ENCODE results near the gene ATG13.
"Not testable (repeated sequence)": the region's sequence is repeated elsewhere in the genome, so short reads cannot be mapped to it uniquely, and the experiment has no call there.

The ATG13 gene

GRCh38 chr11:46701078-46701654 lies 83.8 kb downstream of the ATG13 start:
- no peak for DNase-seq
- 1% methylated on average over 29 of the region's 29 CpGs for WGBS
- H2AK5ac ChIP-seq (ENCODE audit: low read length, severe bottlenecking), result no peak overlapping the region

DNA sequence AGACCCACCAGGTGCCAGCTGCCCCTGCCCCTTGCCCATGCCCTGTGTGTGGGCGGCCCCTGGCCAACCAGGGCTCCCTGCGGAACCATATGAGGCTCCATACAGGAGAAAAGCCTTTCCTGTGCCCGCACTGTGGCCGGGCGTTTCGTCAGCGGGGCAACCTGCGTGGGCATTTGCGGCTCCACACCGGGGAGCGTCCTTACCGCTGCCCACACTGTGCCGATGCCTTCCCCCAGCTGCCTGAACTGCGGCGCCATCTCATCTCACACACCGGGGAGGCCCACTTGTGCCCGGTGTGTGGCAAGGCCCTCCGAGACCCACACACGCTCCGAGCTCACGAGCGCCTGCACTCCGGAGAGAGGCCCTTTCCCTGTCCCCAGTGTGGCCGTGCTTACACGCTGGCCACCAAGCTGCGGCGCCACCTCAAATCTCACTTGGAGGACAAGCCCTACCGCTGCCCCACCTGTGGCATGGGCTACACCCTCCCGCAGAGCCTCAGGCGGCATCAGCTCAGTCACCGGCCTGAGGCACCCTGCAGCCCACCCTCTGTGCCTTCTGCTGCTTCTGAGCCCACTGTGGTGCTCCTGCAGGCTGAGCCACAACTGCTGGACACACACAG lies 87.8 kb downstream of the ATG13 start:
- H3K23ac ChIP-seq (ENCODE audit: low read length in 2 of 2), result no peak overlapping the region
- H4K91ac ChIP-seq (ENCODE audit: low read length), result no peak overlapping the region
- 98% methylated on average over 31 of the region's 31 CpGs for WGBS
- peaks cover 4% of the 10 kb centered on the region for H3K4me1 ChIP-seq (ENCODE audit: control insufficient read depth, insufficient read depth, low read depth, low read length)
- no peak overlapping the region for H3K4ac ChIP-seq (ENCODE audit: low read depth in 1 of 2, low read length in 2 of 2)
- no peak overlapping the region for H4K8ac ChIP-seq (ENCODE audit: low read length)
- no peak overlapping the region for H3K27ac ChIP-seq (ENCODE audit: low read length, poor library complexity, severe bottlenecking)
- no peak overlapping the region for H3K18ac ChIP-seq (ENCODE audit: low read depth in 1 of 2, low read length in 2 of 2)
- H2AFZ ChIP-seq (ENCODE audit: low read depth, low read length), result no peak overlapping the region
- H3K27me3 ChIP-seq (ENCODE audit: control insufficient read depth in 1 of 2, insufficient read depth in 1 of 2, low read length in 2 of 2), result no peaks in the 10 kb centered on the region
- no peak overlapping the region for H2BK12ac ChIP-seq (ENCODE audit: low read length in 2 of 2)
- H3K36me3 ChIP-seq (ENCODE audit: control insufficient read depth in 1 of 2, insufficient read depth in 2 of 2, low read depth in 1 of 2, low read length in 2 of 2), result peaks cover 52 to 56% of the 10 kb centered on the region in 2 experiments
- peaks cover 37% of the 10 kb centered on the region for H3K79me1 ChIP-seq (replicated peaks; ENCODE audit: low read length, poor library complexity, severe bottlenecking)
- H3K9me3 ChIP-seq (ENCODE audit: control insufficient read depth, low read length), result no peaks in the 10 kb centered on the region
- no peak overlapping the region for H2BK5ac ChIP-seq (ENCODE audit: low read depth, low read length, poor library complexity, severe bottlenecking)
- H2AK5ac ChIP-seq (ENCODE audit: low read length, severe bottlenecking), result no peak overlapping the region
- no peak overlapping the region for H3K4me2 ChIP-seq (ENCODE audit: low read length, poor library complexity, severe bottlenecking)
- H2BK120ac ChIP-seq (ENCODE audit: low read depth, low read length), result no peak overlapping the region
- H3K4me3 ChIP-seq (ENCODE audit: insufficient read depth in 1 of 2, low read depth in 1 of 2, low read length in 2 of 2), result no peak overlapping the region
- H3K9ac ChIP-seq (ENCODE audit: low read length), result no peak overlapping the region
- no peak for DNase-seq
- H3K14ac ChIP-seq (ENCODE audit: low read length in 2 of 2), result no peak overlapping the region
- no peak overlapping the region for H2BK15ac ChIP-seq (ENCODE audit: low read depth, poor library complexity, severe bottlenecking)

More at GRCh38 chr11:46701078-46701654, 83.8 kb downstream of the ATG13 start:
- Histone ChIP-seq H3K4me1 (ENCODE audit: control insufficient read depth, insufficient read depth, low read depth, low read length) (peaks cover 25% of the 10 kb centered on the region), H3K4me3 (ENCODE audit: insufficient read depth in 1 of 2, low read depth in 1 of 2, low read length in 2 of 2) (peak overlapping the region; percentile 78 to 100), H3K4ac (ENCODE audit: low read depth in 1 of 2, low read length in 2 of 2) (peak overlapping the region; percentile 44 to 67), H2BK5ac (ENCODE audit: low read depth, low read length, poor library complexity, severe bottlenecking) (no peak overlapping the region), H4K8ac (ENCODE audit: low read length) (peak overlapping the region; percentile 74), H2BK15ac (ENCODE audit: low read depth, poor library complexity, severe bottlenecking) (peak overlapping the region; percentile 71), H3K9ac (ENCODE audit: low read length) (peak overlapping the region; percentile 99), H2AFZ (ENCODE audit: low read depth, low read length) (no peak overlapping the region), H3K4me2 (ENCODE audit: low read length, poor library complexity, severe bottlenecking) (peak overlapping the region; percentile 81), H2BK12ac (ENCODE audit: low read length in 2 of 2) (no peak overlapping the region), H4K91ac (ENCODE audit: low read length) (peak overlapping the region; percentile 90), H3K79me1 (replicated peaks; ENCODE audit: low read length, poor library complexity, severe bottlenecking) (peaks cover 35% of the 10 kb centered on the region), H3K23ac (ENCODE audit: low read length in 2 of 2) (no peak overlapping the region), H3K14ac (ENCODE audit: low read length in 2 of 2) (no peak overlapping the region), H3K9me3 (ENCODE audit: control insufficient read depth, low read length) (no peaks in the 10 kb centered on the region), H3K27me3 (ENCODE audit: control insufficient read depth in 1 of 2, insufficient read depth in 1 of 2, low read length in 2 of 2) (no peaks in the 10 kb centered on the region), H3K27ac (ENCODE audit: low read length, poor library complexity, severe bottlenecking) (peak overlapping the region; percentile 99), H3K36me3 (ENCODE audit: control insufficient read depth in 1 of 2, insufficient read depth in 2 of 2, low read depth in 1 of 2, low read length in 2 of 2) (peaks cover 38 to 55% of the 10 kb centered on the region in 2 experiments), H3K18ac (ENCODE audit: low read depth in 1 of 2, low read length in 2 of 2) (peak overlapping the region in 1 of 2 experiments; percentile 15), H2BK120ac (ENCODE audit: low read depth, low read length) (no peak overlapping the region)

GRCh38 chr11:46706886-46707285 lies 89.5 kb downstream of the ATG13 start:
- Histone ChIP-seq H3K27me3 (ENCODE audit: control insufficient read depth in 1 of 2, insufficient read depth in 1 of 2, low read length in 2 of 2) (no peaks in the 10 kb centered on the region), H3K23ac (ENCODE audit: low read length in 2 of 2) (no peak overlapping the region), H2AFZ (ENCODE audit: low read depth, low read length) (no peak overlapping the region), H3K27ac (ENCODE audit: low read length, poor library complexity, severe bottlenecking) (no peak overlapping the region), H3K36me3 (ENCODE audit: control insufficient read depth in 1 of 2, insufficient read depth in 2 of 2, low read depth in 1 of 2, low read length in 2 of 2) (peaks cover 56 to 58% of the 10 kb centered on the region in 2 experiments), H4K91ac (ENCODE audit: low read length) (no peak overlapping the region), H3K79me1 (replicated peaks; ENCODE audit: low read length, poor library complexity, severe bottlenecking) (peaks cover 37% of the 10 kb centered on the region), H2BK5ac (ENCODE audit: low read depth, low read length, poor library complexity, severe bottlenecking) (no peak overlapping the region), H3K4me2 (ENCODE audit: low read length, poor library complexity, severe bottlenecking) (no peak overlapping the region), H2BK15ac (ENCODE audit: low read depth, poor library complexity, severe bottlenecking) (no peak overlapping the region), H3K14ac (ENCODE audit: low read length in 2 of 2) (no peak overlapping the region), H2BK120ac (ENCODE audit: low read depth, low read length) (no peak overlapping the region), H2BK12ac (ENCODE audit: low read length in 2 of 2) (no peak overlapping the region), H3K9me3 (ENCODE audit: control insufficient read depth, low read length) (no peaks in the 10 kb centered on the region), H3K18ac (ENCODE audit: low read depth in 1 of 2, low read length in 2 of 2) (no peak overlapping the region), H3K9ac (ENCODE audit: low read length) (no peak overlapping the region), H3K4me1 (ENCODE audit: control insufficient read depth, insufficient read depth, low read depth, low read length) (peaks cover 7% of the 10 kb centered on the region), H3K4me3 (ENCODE audit: insufficient read depth in 1 of 2, low read depth in 1 of 2, low read length in 2 of 2) (no peak overlapping the region), H3K4ac (ENCODE audit: low read depth in 1 of 2, low read length in 2 of 2) (no peak overlapping the region), H2AK5ac (ENCODE audit: low read length, severe bottlenecking) (no peak overlapping the region), H4K8ac (ENCODE audit: low read length) (no peak overlapping the region)
- 99% methylated on average over 7 of the region's 7 CpGs for WGBS
- DNase-seq, result no peak

DNA sequence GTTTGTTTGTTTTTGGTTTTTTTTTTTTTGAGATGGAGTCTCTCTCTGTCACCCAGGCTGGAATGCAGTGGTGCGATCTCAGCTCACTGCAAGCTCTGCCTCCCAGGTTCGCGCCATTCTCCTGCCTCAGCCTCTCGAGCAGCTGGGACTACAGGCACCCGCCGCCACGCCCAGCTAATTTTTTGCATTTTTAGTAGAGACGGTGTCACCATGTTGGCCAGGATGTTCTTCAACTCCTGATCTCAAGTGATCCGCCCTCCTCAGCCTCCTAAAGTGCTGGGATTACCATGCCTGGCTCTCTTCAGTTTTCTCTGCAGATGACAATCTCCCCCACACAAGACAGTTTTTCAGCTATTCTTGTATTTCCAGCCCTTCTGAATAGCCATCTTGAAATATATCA lies 92.0 kb downstream of the ATG13 start:
- not testable (repeated sequence) for H2BK12ac ChIP-seq (ENCODE audit: low read length in 2 of 2); H3K27ac ChIP-seq (ENCODE audit: low read length, poor library complexity, severe bottlenecking); H3K14ac ChIP-seq (ENCODE audit: low read length in 2 of 2); H3K9ac ChIP-seq (ENCODE audit: low read length); H2BK15ac ChIP-seq (ENCODE audit: low read depth, poor library complexity, severe bottlenecking); H3K4me3 ChIP-seq (ENCODE audit: insufficient read depth in 1 of 2, low read depth in 1 of 2, low read length in 2 of 2); H3K4me2 ChIP-seq (ENCODE audit: low read length, poor library complexity, severe bottlenecking); H3K4ac ChIP-seq (ENCODE audit: low read depth in 1 of 2, low read length in 2 of 2); H2BK120ac ChIP-seq (ENCODE audit: low read depth, low read length); H3K27me3 ChIP-seq (ENCODE audit: control insufficient read depth in 1 of 2, insufficient read depth in 1 of 2, low read length in 2 of 2); H2BK5ac ChIP-seq (ENCODE audit: low read depth, low read length, poor library complexity, severe bottlenecking); H3K23ac ChIP-seq (ENCODE audit: low read length in 2 of 2); H4K8ac ChIP-seq (ENCODE audit: low read length); H4K91ac ChIP-seq (ENCODE audit: low read length); H2AFZ ChIP-seq (ENCODE audit: low read depth, low read length); H2AK5ac ChIP-seq (ENCODE audit: low read length, severe bottlenecking); H3K18ac ChIP-seq (ENCODE audit: low read depth in 1 of 2, low read length in 2 of 2); H3K4me1 ChIP-seq (ENCODE audit: control insufficient read depth, insufficient read depth, low read depth, low read length); DNase-seq; H3K9me3 ChIP-seq (ENCODE audit: control insufficient read depth, low read length)
- WGBS, result 94% methylated on average over 9 of the region's 9 CpGs
- peaks cover 25% of the 10 kb centered on the region for H3K79me1 ChIP-seq (replicated peaks; ENCODE audit: low read length, poor library complexity, severe bottlenecking)
- H3K36me3 ChIP-seq (ENCODE audit: control insufficient read depth in 1 of 2, insufficient read depth in 2 of 2, low read depth in 1 of 2, low read length in 2 of 2), result peaks cover 34 to 44% of the 10 kb centered on the region in 2 experiments
